Activated CD8-positive, alpha-beta memory T cell treated with anti-CD3 and anti-CD28 coated beads, Interleukin-2, amount 50 U/mL, for 48 hours (primary cell): ENCODE measurements around the gene IL20.

ENCODE experiments used
- DNase-seq: peaks from one replicate; pipeline ENCODE4 v3.0.0-alpha.2; 2020

Gene IL20

DNA sequence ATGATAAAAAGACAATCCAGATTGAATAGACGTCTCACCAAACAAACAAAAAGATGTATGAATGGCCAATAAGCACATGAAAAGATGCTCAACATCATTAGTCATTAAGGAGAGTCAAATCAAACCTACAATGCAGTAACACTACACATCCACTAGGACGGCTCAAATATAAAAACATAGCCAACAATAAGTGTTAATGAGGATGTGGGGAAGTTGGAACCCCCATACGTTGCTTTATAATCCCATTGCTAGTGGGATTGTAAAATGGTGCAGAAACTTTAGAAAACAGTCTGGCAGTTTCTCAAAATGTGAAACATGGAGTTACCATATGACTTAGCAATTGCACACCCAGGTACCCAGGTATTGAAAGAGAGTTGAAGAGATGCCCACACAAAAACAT, 17.1 kb downstream of the IL20 start:
- no peak for DNase-seq

DNA sequence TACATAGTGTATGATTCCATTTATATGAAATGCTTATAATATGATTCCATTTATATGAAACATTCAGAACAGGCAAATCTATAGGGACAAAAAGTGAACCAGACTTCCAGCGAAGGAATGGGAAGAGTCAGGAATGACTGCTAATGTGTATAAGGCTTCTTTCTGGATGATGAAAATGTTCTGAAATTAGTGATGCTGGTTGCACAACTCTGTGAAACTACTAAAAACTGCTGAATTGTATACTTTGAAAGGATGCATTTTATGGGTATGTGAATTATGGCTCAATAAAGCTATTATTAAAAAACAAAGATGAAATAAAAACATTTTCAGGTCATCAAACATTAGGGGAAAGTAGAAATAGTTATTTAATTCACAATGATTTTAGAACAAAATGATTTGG, 17.7 kb downstream of the IL20 start:
- DNase-seq, result no peak

DNA sequence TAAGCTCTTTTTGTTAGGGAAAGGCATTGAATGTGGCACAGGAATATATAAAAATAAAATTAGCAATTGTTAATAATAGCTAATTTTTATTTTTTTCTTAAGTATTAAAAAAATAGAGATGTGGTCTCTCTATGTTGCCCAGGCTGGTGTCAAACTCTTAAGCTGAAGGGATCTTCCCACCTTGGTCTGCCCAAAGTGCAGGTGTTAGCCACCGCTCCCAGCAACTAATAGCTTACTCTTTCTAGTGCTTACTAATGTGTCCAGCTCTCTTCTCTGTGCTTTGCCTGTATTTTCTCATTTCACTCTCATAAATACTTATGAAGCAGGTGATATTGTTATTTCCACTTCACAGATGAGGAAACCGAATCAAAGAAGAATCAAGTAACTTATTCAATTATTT, 18.5 kb downstream of the IL20 start:
- no peak for DNase-seq

DNA sequence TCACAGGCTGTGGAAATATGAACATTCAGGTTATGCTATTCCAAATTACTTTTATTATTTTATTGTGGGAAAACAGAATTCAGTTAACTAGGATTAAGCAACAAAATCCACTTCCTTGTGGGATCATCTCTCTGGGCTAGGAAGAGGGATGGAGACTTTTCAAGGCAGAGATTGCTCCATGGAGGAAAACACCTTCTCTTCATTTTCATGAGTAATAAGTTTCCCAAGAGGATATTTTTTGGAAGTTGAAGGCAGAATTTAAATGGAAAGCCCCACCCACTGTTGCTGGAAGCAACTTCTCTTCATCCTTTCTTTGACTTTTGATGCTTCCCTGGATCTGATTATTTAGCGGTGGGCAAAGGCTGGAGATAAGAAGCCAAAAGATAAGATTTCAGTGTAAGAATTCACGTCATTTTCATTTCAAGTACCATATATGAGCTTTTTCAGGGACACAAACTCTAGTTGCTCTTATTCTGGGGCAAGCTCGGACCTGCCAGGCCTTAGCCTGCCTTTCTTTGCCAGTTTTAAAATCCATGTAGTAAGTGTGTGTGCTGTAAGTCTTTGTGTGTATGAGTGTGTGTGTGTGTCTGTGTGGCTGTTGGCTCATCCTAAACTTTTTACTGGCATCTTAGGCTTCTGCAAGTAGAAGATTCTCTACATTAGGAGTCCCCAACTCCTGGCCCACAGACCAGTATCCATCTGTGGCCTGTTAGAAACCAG, 20.1 kb downstream of the IL20 start:
- DNase-seq, result no peak

DNA sequence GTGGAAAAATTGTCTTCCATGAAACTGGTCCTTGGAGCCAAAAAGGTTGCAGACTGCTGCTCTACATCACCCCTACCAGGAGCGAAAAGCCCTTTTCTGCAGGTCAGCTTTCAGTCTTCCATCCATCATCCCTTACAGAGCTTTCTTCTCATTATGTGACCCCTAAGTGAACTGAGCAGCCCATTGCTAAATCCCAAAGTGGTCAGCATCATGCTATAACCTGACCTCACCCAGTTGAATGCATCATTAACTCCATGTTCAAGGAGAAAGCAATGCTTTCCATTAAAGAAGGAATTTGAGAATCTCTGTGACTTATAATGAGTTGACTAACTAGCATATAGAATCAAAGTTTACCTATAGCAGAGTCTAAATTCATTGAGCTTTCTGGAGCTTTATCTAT, 21.4 kb downstream of the IL20 start:
- DNase-seq, result no peak

DNA sequence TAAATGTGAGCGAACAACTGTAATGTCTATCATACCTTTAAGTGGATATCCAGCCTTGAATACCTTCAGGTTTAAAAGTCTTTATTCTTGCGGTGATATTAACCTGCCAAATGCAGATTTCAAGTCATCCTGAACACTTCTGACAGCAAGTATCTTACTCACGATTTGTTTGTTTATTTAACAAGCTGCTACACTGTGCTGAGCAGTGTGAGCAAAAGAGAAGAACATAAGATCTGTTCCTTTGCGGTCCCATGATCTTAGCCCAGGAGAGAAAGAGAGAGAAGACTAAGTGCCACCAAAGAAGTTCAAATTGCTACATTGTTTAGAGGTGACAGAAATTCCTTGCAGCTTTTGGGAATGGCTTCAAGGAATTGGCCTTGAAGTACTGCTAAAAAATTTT, 22.3 kb downstream of the IL20 start:
- DNase-seq, result no peak

DNA sequence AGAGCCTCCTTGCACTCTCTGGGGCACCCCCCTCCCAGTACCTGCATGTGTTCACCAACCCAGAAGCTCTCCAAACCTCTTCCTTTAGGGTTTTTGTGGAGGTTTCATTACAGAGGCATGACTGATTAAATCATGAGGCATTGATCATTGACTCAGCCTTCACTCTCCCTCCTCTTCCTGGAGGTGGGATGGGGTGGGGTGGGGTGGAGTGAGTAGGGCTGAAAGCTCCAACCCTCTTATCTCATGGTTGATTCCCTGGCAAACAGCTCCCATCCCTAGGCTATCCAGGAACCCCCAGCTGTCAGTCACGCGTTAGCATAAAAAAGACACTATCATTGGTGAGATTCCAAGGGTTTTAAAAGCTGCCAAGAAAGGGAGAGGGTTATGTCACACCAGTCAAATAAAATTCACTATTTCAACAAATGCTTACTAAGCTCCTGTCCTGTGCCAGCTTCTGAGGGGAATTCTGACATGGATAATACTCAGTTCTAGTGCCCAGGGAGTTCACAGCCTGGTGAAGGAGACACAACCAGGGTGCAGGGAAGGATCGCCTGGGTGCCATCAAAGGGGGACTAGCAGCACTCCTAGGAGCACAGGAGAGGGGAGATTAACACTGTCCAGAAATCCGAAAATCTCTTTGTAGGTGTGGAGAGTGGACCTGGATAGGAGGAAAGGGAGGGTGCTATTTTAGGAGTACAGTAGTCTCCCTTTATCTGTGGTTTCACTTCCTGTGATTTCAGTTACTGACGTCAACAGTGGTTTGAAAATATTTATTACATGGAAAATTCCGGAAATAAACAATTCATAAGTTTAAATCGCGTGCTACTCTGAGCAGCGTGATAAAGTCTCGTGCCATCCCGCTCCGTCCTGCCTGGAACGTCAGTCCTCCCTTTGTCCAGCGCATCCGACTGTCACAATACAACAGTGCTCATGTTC, 25.0 kb downstream of the IL20 start:
- no peak for DNase-seq

DNA sequence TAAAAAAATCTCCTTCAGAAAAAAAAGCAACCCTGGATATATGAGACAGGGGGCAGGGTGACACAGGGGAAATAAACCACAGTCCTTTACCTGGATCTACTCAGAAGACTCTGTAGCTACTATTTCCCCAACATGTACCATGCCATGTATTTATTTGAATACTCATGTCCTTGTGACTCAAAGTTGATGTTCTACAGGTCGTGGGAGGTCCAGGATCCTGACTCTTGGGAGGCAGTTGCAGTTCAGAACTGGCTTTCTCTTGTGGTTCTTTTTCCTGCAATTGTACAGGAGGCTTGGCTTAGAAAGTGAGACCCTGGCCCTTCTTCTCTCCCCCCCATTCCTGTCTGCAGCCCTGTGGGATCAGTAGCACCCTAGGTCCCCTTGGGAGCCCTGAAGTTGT, 26.0 kb downstream of the IL20 start:
- no peak for DNase-seq

DNA sequence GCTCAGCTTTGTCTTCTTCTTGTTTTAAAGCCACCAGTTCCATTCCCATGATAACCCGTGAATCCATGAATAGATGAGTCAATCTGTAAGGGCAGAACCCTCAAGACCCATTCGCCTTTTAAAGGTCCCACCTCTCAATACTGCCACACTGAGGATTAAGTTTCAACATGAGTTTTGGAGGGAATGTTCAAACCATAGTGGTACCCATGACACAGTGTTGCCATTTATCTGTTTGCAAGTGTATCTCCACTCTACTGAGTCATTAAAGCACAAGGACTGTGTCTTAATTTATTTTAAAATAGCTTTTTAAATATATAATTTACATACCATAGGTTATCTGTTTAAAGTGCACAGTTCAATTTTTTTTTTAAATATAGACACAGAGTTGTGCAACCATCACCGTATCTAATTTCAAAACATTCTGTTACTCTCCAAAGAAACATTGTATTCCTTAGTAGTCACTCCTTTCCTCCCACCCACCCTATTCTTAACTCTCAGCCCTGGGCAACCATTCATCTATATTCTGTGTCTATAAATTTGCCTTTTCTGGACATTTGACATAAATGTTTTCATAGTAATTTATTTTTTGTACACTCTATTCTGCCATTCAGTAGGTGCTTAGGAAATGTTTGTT, 27.0 kb downstream of the IL20 start:
- no peak for DNase-seq

DNA sequence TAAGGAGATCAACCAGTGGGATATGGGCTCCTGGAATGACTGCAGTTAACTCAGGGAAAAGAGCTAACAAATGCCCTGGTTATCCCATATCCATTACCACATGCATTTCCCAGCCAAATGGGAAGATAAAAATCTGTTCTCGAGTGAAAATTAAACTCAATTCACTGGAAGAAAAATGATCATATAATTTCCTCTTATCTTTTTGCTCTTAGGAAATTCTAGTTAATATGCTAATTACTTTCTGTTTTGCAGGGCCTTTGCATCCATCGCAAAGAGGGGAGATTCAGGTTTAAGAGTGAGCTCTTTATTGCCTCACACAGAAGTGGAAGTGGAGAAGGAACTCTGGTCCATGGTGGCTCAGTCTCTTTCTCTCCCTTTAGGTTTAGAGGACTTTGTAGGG, 28.0 kb downstream of the IL20 start:
- no peak for DNase-seq

DNA sequence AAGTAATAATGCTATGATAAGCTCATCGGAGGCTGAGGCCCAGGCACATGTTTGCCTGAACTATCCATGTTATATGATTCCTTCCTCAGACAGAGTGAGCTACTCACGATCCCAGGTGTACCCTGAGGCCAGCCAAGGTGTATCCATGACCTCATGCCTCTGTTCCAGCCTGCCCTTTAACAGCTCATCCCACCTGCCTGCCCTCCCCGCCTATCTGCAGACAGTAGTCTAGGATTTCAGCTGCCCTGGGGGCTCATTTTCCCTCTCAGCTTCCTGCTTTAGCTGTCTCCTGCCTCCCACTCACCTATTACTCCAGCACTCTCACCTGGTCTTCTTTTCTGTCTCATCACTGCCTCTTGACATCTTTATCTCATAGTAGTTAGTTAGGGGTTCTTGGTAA, 29.9 kb downstream of the IL20 start:
- peak; percentile 46 for DNase-seq

DNA sequence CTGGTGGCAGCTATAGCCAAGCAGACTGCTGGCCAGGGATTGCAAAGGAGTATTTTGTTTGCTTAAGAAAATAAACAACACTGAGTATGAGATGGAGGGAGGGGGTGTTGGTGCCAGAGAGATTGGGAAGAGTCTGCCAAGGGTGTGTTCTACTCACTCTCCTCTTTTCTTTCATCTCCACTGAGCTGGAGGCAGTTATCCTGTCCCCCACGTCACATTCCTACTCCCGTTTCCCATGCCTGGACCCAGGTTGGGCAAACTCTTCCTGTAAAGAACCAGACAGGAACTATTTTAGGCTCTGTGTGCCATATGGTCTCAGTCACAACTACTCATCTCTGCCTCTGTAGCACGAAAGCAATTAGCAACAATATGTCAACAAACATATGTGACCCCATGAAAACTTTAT, 30.4 kb downstream of the IL20 start:
- no peak for DNase-seq

DNA sequence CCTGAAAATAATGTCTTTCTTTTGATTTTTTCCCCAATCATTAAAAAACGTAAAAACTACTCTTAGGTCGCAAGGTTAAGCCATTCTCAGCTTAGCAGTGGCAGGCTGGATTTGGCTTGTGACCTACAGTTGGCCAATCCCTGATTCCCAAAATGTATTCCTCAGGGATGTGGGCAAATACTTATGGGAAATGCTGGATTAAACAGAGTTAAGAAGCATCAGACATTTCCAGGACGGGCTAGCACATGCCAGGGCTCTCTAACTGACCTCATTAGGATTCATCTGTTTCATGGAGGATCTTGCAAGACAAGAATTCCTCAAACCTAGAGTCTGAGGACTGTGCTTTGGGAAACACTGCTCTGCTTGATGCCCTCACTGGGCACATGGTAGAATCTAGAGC, 30.8 kb downstream of the IL20 start:
- DNase-seq, result no peak

DNA sequence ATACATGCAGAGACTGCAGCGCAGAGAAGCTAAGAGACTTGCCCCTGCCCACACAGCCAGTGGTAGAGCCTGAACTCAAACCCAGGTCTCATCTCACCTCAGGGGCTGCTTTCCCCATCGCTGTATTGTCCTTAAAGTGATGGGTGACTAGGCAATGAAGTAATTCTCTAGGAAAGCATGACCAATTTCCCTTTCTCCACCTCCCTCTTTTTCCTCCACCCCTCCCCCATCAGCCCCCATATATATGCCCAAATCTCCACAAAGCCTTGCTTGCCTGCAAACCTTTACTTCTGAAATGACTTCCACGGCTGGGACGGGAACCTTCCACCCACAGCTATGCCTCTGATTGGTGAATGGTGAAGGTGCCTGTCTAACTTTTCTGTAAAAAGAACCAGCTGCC, 31.8 kb downstream of the IL20 start, which contains the start of gene IL24:
Gene IL24, plus strand, starts transcription at position 269 of the 400 bp plus-strand sequence. CDS start 390 bp downstream, outside the sequence.
- peak; percentile 72 for DNase-seq

DNA sequence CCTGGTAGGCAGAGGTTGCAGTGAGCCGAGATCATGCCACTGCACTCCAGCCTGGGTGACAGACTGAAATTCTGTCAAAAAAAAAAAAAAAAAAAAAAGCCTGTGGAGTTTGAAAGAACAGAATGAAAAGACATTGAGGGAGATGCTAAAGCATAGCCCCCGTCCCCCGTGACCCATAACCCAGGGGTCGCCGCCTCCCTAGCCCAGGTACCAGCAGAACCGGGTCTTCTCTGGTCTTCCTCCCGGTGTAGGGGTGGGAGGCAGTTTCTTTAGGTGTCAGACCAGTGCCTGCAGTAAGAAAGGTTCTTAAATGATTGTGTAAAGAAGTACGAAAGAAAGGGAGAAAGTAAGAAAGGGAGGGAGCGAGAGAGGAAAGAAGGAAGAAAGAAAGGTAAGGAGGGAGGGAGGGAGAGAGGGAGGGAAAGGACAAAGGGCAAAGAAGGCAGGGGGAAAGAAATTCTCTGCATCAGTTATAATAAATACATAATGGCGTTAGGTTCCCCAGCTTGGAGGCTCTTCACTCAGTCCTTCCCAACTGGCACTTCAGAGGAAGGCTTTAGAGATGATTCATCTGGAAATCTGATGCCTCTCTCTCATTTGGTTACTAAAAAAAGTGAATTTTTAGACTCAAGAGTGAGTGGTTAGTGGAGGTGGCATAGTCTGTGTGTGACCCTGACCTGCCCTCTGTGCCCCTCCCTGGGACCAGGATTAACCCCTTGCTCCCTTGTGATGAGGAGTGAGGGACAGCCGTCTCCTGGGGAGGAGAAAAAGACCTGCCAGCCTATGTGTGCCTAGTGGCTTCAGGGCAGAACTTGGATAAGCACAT, 32.9 kb downstream of the IL20 start:
- peak; percentile 52 for DNase-seq

DNA sequence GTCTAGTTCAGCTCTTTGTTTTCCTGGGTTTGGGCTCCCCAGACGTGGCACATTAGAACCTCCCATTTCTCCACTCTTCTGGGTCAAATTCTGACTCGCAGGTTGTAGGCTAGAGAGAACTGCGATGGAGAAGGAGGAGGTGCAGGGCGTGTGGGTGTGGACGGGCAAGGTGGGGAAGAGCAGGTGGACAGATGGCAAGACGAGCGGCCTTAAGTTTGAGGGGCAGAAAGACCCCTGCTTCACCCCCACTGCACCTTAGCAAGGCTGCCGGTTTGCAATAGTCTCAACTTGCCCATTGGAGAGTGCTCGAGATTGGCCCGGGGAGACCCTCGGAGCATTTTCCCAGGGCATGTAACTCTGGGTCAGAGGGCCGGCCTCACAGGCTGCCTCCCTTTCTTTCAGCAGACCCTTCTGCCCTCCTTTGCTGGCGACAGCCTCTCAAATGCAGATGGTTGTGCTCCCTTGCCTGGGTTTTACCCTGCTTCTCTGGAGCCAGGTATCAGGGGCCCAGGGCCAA, 33.5 kb downstream of the IL20 start:
- peak; percentile 51 for DNase-seq

DNA sequence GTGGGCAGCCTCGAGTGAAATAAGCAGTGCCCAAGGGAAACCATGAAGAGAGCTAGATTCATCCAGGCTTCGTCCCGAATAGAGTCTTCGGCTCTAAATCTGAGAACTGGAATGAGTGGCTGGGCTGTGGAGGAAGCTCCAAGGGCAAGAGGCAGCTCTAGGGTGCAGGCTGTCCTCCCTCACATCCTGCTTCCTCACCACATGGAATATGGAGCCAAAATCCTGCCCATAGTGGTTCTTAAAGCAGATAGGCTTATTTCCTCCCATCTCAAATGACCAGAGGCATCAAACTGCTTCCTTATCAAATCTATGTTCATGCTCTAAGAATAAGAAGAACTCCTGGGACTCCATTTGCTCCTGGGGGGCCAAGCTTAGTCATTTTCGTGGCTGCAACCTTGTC, 34.3 kb downstream of the IL20 start:
- no peak for DNase-seq

DNA sequence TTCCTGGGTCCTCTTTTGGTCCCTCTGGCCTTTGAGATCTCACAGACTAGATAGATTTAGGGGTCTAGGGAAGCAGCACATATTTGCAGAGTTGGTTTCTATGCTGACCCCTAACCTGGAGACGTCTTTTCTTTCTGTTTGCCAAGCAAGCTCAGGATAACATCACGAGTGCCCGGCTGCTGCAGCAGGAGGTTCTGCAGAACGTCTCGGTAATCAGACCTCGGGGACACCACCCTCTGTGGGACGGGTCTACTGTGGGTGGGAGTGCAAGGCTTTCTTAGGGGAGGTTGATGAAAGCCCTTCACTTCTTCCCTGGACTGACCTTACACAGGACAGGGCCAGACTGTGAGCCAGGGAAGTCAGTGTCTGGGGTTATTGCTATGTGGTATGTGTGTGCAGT, 34.7 kb downstream of the IL20 start:
- DNase-seq, result peak; percentile 48

DNA sequence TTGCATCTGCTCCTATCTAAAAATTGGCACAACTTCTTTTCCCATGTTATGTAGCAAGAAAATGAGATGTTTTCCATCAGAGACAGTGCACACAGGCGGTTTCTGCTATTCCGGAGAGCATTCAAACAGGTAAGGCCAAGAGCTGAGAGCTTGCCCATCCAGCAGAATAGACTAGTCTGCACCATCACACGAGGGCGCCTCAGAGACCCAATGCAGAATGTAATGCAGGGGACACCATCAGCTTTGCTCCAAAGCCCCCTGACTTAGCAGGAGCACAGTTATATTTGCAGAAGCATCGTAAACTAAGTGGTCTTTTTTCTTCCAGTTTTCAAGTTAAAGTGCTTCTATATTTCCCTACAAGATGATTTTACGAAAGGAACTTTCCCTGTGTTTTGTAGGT, 36.5 kb downstream of the IL20 start:
- DNase-seq, result no peak

DNA sequence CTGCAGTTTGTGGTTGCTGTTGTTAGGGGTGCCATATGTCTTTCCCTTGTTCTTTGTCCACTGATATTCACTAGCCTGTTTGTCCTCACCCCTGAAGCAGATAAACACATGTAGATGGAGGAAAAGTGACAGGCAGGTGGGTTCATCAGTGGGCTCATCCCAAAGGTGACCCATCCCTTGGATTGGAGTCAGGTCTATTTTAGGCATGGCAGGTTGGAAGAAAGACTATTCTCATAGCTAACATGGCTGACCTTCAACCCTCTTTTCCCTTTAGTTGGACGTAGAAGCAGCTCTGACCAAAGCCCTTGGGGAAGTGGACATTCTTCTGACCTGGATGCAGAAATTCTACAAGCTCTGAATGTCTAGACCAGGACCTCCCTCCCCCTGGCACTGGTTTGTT, 37.3 kb downstream of the IL20 start:
- DNase-seq, result no peak

DNA sequence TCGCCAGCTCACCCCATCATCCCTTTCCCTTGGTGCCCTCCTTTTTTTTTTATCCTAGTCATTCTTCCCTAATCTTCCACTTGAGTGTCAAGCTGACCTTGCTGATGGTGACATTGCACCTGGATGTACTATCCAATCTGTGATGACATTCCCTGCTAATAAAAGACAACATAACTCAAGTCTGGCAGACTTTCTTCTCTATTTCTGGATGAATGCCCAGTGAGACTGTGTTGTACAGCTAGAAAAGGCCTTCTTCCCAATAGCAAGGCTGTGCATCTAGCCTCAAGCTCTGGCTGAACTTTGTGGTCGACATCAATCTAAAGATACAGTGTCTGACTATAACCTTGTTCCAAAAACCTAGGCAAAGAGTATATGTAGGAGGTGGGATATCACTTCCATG, 38.3 kb downstream of the IL20 start:
- no peak for DNase-seq

DNA sequence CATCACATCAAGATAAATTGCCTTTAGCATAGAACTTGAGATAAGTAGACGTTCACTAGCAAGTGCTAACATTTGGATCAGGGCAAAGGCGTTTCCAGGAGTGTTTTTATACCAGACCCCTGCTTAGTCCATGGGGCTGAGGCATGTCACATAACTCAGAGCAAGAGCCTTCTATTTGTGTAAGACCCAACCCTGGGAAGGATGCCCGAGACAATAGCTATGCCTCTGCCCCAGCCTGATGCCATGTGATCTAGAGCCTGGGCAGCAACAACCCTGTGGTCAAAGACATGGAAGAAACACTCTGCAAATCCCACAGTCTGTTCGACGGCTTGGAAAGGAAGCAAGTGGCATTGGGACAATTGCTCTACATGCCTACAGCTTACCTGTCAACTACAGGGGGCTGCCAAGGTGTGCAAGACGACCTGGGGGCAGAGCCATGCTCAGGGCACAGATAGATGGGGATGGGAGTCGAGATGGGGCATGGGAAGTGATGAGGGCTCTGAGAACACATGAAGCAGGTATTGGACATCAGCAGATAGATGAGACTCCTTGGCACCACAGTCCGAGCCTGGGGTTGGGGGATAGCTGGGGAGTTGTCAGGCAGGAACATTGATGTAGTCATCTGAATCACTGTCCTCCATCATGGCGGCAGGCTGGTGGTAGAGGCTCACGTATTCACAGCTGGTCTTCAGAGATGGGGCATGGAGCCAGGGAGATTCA, 39.2 kb downstream of the IL20 start:
- peak; percentile 47 for DNase-seq
